Upper lobe of right lung (tissue), 1 donor: ENCODE measurements around the gene RPS21. TPM values are rescaled to one million over a fixed set of nuclear protein-coding genes. Genes with fewer than 3 reads are reported as not detected.

Source experiments
- ATAC-seq: fragments of 200-7000 bp; cut with Tn5 transposase; one replicate; pipeline ENCODE4 v1.9.1; 2020; ENCODE audit warnings: mild to moderate bottlenecking, moderate library complexity
- DNase-seq: peaks from one replicate; pipeline ENCODE4 v3.0.0-alpha.2; 2020
- H3K27ac ChIP-seq: fragments of 200-600 bp; one replicate; pipeline ENCODE4 v1.8.0; 2022
- H3K27me3 ChIP-seq: fragments of 200-600 bp; one replicate; pipeline ENCODE4 v1.8.0; 2022; ENCODE audit warnings: mild to moderate bottlenecking
- H3K36me3 ChIP-seq: fragments of 200-600 bp; one replicate; pipeline ENCODE4 v1.8.0; 2022
- H3K4me1 ChIP-seq: fragments of 200-600 bp; one replicate; pipeline ENCODE4 v1.8.0; 2022
- H3K4me3 ChIP-seq: fragments of 200-600 bp; one replicate; pipeline ENCODE4 v1.8.0; 2022; ENCODE audit warnings: mild to moderate bottlenecking
- H3K9me3 ChIP-seq: fragments of 200-600 bp; one replicate; pipeline ENCODE4 v1.8.0; 2022
- CTCF ChIP-seq: fragments of 200-600 bp; IDR thresholded peaks from one replicate; pipeline ENCODE4 v1.8.0; 2022; ENCODE audit warnings: antibody characterized with exemption
- intact Hi-C: fragments of 100-400 bp; cut with DNase I; formaldehyde crosslinking; loops from one replicate; pipeline ENCODE4 v1.11.0; 2022
- long read RNA-seq: library from polyadenylated mRNA; unstranded; transcript quantifications from one replicate; pipeline ENCODE4 v2.0.0, GENCODE V29; 2021
- total RNA-seq: library from RNA; stranded (reverse); fragmentation: NEBNext Ultra II Directional; extraction: Animal tissue kit (Norgen Biotek cat#: 25700); gene quantifications from one replicate; pipeline ENCODE4 v1.2.1, GENCODE V29; 2021
- donor health status: DM: no; HTN: yes; CAD: no; lungs with severe emphysema.

The RPS21 gene
- total RNA-seq: 1,050 TPM
- long read RNA-seq, transcript RPS21-201 (6 exons, 344 nt): major isoform, 54 of 58 reads
- long read RNA-seq, partial matches to known transcripts: 2 of 58 reads
- long read RNA-seq, other reads (novel, unspliced or antisense): 1 of 58 reads

DNA sequence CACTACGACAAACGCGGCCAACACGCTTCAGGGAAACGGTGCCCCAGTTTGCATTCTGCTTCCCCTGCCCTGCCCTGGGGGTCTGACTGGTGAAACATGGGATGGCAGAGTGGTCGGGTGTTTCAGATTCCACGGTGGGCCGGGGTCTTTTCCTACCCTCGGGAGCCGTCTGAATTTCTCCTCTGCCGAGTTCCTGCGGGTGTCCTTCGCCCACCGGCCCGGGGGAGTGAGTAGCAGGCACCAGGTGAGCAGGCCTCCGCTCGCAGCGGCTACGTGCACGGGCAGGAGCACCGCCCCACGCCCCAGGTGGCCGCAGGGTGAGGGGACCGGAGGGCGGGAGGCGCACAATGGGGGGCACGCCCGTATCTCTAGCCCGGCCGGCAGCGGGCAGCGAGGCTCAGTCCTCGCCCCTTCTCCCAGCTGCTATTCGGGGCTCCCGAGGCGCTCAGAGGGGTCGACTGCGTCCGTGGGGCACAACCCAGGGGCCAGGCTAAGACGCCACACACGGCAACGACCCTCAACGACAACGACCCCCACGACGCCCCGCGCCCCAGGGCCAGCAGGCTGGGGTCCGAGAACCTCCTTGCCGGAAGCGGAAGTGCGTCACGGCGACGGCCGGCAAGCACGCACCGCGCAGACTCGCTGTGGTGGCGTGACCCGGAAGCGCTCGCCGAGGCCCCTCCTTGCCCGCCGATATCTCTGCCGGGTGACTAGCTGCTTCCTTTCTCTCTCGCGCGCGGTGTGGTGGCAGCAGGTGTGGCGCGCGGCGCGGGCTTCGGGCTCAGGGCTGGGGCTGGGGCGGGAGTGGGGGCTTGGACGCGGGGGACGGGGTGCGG is at the start of gene RPS21:
Gene RPS21, plus strand, starts transcription at position 721 of the 836 bp plus-strand sequence. CDS start 236 bp downstream, outside the sequence.
- Histone ChIP-seq H3K27ac (peak within 1 kb of the TSS; percentile 97), H3K27me3 (no peaks in the 10 kb centered on the region), H3K4me3 (peak within 1 kb of the TSS; percentile 100), H3K36me3 (peaks cover 29% of the 10 kb centered on the region), H3K9me3 (no peaks in the 10 kb centered on the region), H3K4me1 (peaks cover 14% of the 10 kb centered on the region)
- no peak for TF ChIP-seq CTCF
- intact Hi-C loops: no loop called here
- DNase-seq: peak; percentile 97
- ATAC-seq: peak; percentile 95

- TF ChIP-seq CTCF: no peak
- H3K9me3 ChIP-seq: no peaks in the 10 kb centered on the region
- H3K27ac ChIP-seq: no peak overlapping the region
- ATAC-seq (peak; percentile 8), DNase-seq (no peak)
- no peaks in the 10 kb centered on the region for H3K4me1 ChIP-seq
- H3K27me3 ChIP-seq: no peaks in the 10 kb centered on the region
- H3K36me3 ChIP-seq: peaks cover 62% of the 10 kb centered on the region
- no peak overlapping the region for H3K4me3 ChIP-seq
- intact Hi-C loops: no loop called here
These were observed 49.2 kb upstream of the RPS21 start for GRCh38 chr20:62337558-62338293.

GRCh38 chr20:62338294-62338620 is 48.6 kb upstream of the RPS21 start:
- DNase-seq: no peak
- no peaks in the 10 kb centered on the region for H3K27me3 ChIP-seq

GRCh38 chr20:62339647-62340062 is 47.2 kb upstream of the RPS21 start:
- Histone ChIP-seq H3K4me3 (no peak overlapping the region), H3K9me3 (no peaks in the 10 kb centered on the region), H3K36me3 (peaks cover 60% of the 10 kb centered on the region), H3K4me1 (no peaks in the 10 kb centered on the region), H3K27ac (no peak overlapping the region), H3K27me3 (no peaks in the 10 kb centered on the region)
- ATAC-seq (no peak), DNase-seq (no peak)
- no peak for TF ChIP-seq CTCF
- intact Hi-C loops: no loop called here

More at GRCh38 chr20:62338294-62338620, 48.6 kb upstream of the RPS21 start:
- no peaks in the 10 kb centered on the region for H3K9me3 ChIP-seq
- H3K27ac ChIP-seq: no peak overlapping the region
- ATAC-seq: no peak
- intact Hi-C loops: no loop called here
- H3K4me3 ChIP-seq: no peak overlapping the region
- TF ChIP-seq CTCF: no peak
- peaks cover 62% of the 10 kb centered on the region for H3K36me3 ChIP-seq
- no peaks in the 10 kb centered on the region for H3K4me1 ChIP-seq

DNA sequence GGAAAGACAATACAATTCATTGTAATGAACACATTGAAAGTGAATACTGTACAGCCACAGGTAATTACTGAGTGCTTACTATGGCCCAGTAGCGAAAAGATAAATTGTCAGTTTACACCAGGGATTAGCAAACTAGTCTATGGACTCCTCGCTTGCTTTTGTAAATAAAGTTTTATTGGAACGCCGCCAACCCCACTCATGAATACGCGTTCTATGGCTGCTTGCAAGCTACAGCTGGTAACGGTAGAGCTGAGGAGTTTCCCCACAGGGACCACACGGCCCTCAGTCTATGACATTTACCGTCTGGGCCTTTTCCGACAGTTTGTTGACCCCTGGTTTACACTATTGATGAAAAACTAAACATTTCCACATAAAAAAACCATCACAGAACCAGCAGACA is 44.0 kb upstream of the RPS21 start:
- H3K36me3 ChIP-seq: peaks cover 53% of the 10 kb centered on the region
- H3K4me3 ChIP-seq: no peak overlapping the region
- intact Hi-C loops: no loop called here
- H3K27me3 ChIP-seq: no peaks in the 10 kb centered on the region
- TF ChIP-seq CTCF: no peak
- no peak overlapping the region for H3K27ac ChIP-seq
- H3K9me3 ChIP-seq: no peaks in the 10 kb centered on the region
- no peak for DNase-seq
- H3K4me1 ChIP-seq: no peaks in the 10 kb centered on the region
- ATAC-seq: no peak
